ENCODE data around the gene BEX3.

The BEX3 gene

DNA sequence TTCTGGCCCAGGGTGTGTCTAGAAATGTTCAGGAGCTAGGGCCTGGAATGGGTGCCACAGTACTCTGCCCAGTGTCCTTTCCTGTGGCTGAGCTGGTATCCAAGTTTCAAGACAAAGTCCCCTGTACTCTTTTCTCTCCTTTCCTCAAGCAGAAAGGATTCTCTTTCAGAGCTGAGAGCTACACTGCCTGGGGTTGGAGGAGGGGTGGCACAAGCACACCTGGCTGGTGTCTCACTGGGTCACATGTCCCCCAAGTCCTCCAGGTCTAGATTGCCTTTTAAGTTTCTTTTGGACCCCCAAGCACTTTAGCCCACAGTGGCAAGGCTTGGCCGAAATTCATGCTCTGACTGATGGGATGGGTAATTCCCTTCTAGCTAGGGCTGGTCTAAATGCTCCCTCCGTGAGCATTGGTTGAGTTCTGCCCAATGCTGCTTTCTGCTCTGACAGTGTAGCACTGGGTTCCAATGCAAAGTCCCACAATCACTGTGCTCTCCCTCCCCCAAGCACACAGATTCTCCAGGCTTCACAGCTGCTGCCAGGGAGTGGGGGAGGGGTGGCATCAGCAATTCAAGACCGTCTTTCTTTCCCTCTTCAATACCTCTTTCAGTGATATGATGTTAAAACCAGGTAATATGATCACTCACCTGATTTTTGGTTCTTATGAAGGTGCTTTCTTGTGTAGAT lies 47.8 kb downstream of the BEX3 start:
- DNase-seq (ENCODE audit: low read depth, low spot score) = no peak

Data from astrocyte of the hippocampus (primary cell).